Fibroblast of skin of right quadriceps (primary cell): ENCODE results near the gene UBE2G1.
A peak's percentile ranks its signal among the peaks of the same experiment; 100 is the strongest.
"Not testable (repeated sequence)": the region's sequence is repeated elsewhere in the genome, so short reads cannot be mapped to it uniquely, and the experiment has no call there.

Experiments used
- DNase-seq: peaks from one replicate; pipeline ENCODE4 v3.0.0-alpha.2; 2013

The UBE2G1 gene

GRCh38 chr17:4375039-4375748 lies 8.7 kb upstream of the UBE2G1 start:
- DNase-seq = no peak

GRCh38 chr17:4369557-4370230 lies 3.2 kb upstream of the UBE2G1 start:
- no peak for DNase-seq

GRCh38 chr17:4368341-4368740 lies 1.9 kb upstream of the UBE2G1 start:
- DNase-seq = no peak

- not testable (repeated sequence) for DNase-seq
These were observed 702 bp upstream of the UBE2G1 start for GRCh38 chr17:4367177-4367576.

- peak; percentile 19 for DNase-seq
These were observed 698 bp downstream of the UBE2G1 start for GRCh38 chr17:4365628-4366326.

GRCh38 chr17:4365103-4365627 lies 1.3 kb downstream of the UBE2G1 start:
- DNase-seq = peak; percentile 91

- no peak for DNase-seq
These were observed 1.8 kb downstream of the UBE2G1 start for GRCh38 chr17:4364622-4365041.

GRCh38 chr17:4362141-4362540 lies 4.3 kb downstream of the UBE2G1 start:
- DNase-seq = peak; percentile 10

GRCh38 chr17:4358154-4358553 lies 8.3 kb downstream of the UBE2G1 start:
- DNase-seq = no peak

- no peak for DNase-seq
These were observed 8.8 kb downstream of the UBE2G1 start for GRCh38 chr17:4357671-4358070.

- DNase-seq = no peak
These were observed 9.3 kb downstream of the UBE2G1 start for GRCh38 chr17:4357030-4357628.

- DNase-seq = no peak
These were observed 11.5 kb downstream of the UBE2G1 start for GRCh38 chr17:4354862-4355514.

- DNase-seq = no peak
These were observed 12.3 kb downstream of the UBE2G1 start for GRCh38 chr17:4354206-4354605.

- not testable (repeated sequence) for DNase-seq
These were observed 16.3 kb downstream of the UBE2G1 start for GRCh38 chr17:4350214-4350613.

- no peak for DNase-seq
These were observed 20.8 kb downstream of the UBE2G1 start for GRCh38 chr17:4345581-4346252.

- DNase-seq = no peak
These were observed 21.5 kb downstream of the UBE2G1 start for GRCh38 chr17:4344926-4345325.

GRCh38 chr17:4342535-4342934 lies 23.9 kb downstream of the UBE2G1 start:
- DNase-seq = no peak

GRCh38 chr17:4341616-4341977 lies 24.9 kb downstream of the UBE2G1 start:
- DNase-seq = no peak

GRCh38 chr17:4340914-4341615 lies 25.4 kb downstream of the UBE2G1 start:
- DNase-seq = no peak

- DNase-seq = no peak
These were observed 31.5 kb downstream of the UBE2G1 start for GRCh38 chr17:4334776-4335584.

- DNase-seq = no peak
These were observed 32.1 kb downstream of the UBE2G1 start for GRCh38 chr17:4334332-4334731.
